ENCODE measurements around the gene PRPF40A.

PRPF40A gene

GRCh38 chr2:152609699-152610098 is 107.6 kb downstream of the PRPF40A start:
- ATAC-seq, result no peak
- TF ChIP-seq ZNF565 (CRISPR knock-in tag; conservative IDR thresholded peaks at IDR 0.05; ENCODE audit: low read depth), result no peak
- no peak for TF ChIP-seq ZNF8 (CRISPR knock-in tag; IDR thresholded peaks at IDR 0.05)
- no peak for TF ChIP-seq GLIS3 (CRISPR knock-in tag; IDR thresholded peaks at IDR 0.05)
- no peak for TF ChIP-seq OSR1 (CRISPR knock-in tag; IDR thresholded peaks at IDR 0.05)

DNA sequence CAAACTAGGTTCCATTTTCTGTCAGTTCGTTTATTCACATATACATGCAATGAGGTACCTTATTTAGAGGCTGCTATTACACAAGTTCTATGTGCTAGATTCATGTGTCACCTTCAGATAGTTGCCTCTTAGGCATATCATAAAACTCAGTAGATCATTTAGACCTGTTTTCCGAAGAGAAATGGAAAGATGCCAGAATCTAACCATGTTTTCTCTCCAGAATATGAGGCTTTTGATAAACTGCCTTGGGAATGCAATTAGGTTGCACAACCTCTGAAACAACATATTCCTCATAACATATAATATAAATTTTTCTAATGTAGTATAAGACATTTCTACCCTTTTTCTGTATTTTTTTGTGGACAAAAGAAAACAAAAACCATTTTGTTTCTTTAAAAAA is 108.1 kb downstream of the PRPF40A start:
- ATAC-seq, result no peak
- TF ChIP-seq CSDC2 (CRISPR knock-in tag; IDR thresholded peaks at IDR 0.05) (no peak), ISL1 (CRISPR knock-in tag; IDR thresholded peaks at IDR 0.05) (peak; percentile 75)

- TF ChIP-seq, protein P1, sequence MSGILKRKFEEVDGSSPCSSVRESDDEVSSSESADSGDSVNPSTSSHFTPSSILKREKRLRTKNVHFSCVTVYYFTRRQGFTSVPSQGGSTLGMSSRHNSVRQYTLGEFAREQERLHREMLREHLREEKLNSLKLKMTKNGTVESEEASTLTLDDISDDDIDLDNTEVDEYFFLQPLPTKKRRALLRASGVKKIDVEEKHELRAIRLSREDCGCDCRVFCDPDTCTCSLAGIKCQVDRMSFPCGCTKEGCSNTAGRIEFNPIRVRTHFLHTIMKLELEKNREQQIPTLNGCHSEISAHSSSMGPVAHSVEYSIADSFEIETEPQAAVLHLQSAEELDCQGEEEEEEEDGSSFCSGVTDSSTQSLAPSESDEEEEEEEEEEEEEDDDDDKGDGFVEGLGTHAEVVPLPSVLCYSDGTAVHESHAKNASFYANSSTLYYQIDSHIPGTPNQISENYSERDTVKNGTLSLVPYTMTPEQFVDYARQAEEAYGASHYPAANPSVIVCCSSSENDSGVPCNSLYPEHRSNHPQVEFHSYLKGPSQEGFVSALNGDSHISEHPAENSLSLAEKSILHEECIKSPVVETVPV (CRISPR knock-in tag; IDR thresholded peaks at IDR 0.05), result no peak
- TF ChIP-seq BACH2 (CRISPR knock-in tag; IDR thresholded peaks at IDR 0.05; ENCODE audit: borderline replicate concordance) (no peak), SNAI2 (CRISPR knock-in tag; IDR thresholded peaks at IDR 0.05) (no peak), ZNF565 (CRISPR knock-in tag; conservative IDR thresholded peaks at IDR 0.05; ENCODE audit: low read depth) (no peak), POU6F1 (CRISPR knock-in tag; IDR thresholded peaks at IDR 0.05; ENCODE audit: borderline replicate concordance, low read depth) (no peak), PPARA (CRISPR knock-in tag; IDR thresholded peaks at IDR 0.05; ENCODE audit: borderline replicate concordance) (no peak), ARNTL (CRISPR knock-in tag; IDR thresholded peaks at IDR 0.05; ENCODE audit: borderline replicate concordance, low read depth) (no peak), ZNF8 (CRISPR knock-in tag; IDR thresholded peaks at IDR 0.05) (no peak), ISL1 (CRISPR knock-in tag; IDR thresholded peaks at IDR 0.05) (no peak), CSDC2 (CRISPR knock-in tag; IDR thresholded peaks at IDR 0.05) (no peak), ZFP30 (CRISPR knock-in tag; IDR thresholded peaks at IDR 0.05) (no peak), RARB (CRISPR knock-in tag; IDR thresholded peaks at IDR 0.05) (no peak), ZC3H10 (CRISPR knock-in tag; IDR thresholded peaks at IDR 0.05) (no peak), OSR1 (CRISPR knock-in tag; IDR thresholded peaks at IDR 0.05) (no peak), TCF4 (CRISPR knock-in tag; IDR thresholded peaks at IDR 0.05; ENCODE audit: borderline replicate concordance) (no peak), CREB5 (CRISPR knock-in tag; IDR thresholded peaks at IDR 0.05; ENCODE audit: low read depth) (no peak), ZFP3 (CRISPR knock-in tag; IDR thresholded peaks at IDR 0.05) (no peak), PATZ1 (CRISPR knock-in tag; IDR thresholded peaks at IDR 0.05; ENCODE audit: borderline replicate concordance) (no peak)
- ATAC-seq, result no peak
These were observed 109.4 kb downstream of the PRPF40A start for GRCh38 chr2:152607793-152608300.

DNA sequence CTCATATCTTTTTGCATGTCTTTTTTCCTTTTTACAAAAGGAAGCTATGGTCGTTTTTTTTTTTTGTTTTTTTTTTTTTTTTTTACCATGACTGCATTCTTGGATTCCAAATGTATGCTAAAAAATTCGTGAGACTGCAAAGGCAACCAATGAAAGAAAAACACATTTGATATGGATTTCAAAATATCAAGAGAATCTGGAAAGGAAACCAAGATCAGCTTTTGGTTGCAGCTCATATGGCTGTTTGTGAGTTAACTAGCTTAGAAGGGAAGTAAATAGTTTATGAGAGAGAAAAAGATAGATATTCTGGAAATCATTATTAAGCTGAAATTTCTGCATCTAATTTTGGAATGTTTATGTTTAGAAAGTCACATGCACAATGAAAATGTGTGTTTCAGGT is 110.3 kb downstream of the PRPF40A start:
- ATAC-seq, result no peak
- no peak for TF ChIP-seq ZNF565 (CRISPR knock-in tag; conservative IDR thresholded peaks at IDR 0.05; ENCODE audit: low read depth)
- TF ChIP-seq BACH2 (CRISPR knock-in tag; IDR thresholded peaks at IDR 0.05; ENCODE audit: borderline replicate concordance), result no peak
- no peak for TF ChIP-seq ZNF8 (CRISPR knock-in tag; IDR thresholded peaks at IDR 0.05)
- TF ChIP-seq SNAI2 (CRISPR knock-in tag; IDR thresholded peaks at IDR 0.05), result no peak
- no peak for TF ChIP-seq PPARA (CRISPR knock-in tag; IDR thresholded peaks at IDR 0.05; ENCODE audit: borderline replicate concordance)
- no peak for TF ChIP-seq CSDC2 (CRISPR knock-in tag; IDR thresholded peaks at IDR 0.05)
- TF ChIP-seq ISL1 (CRISPR knock-in tag; IDR thresholded peaks at IDR 0.05), result no peak
- no peak for TF ChIP-seq CREB5 (CRISPR knock-in tag; IDR thresholded peaks at IDR 0.05; ENCODE audit: low read depth)
- TF ChIP-seq ZFP30 (CRISPR knock-in tag; IDR thresholded peaks at IDR 0.05), result no peak
- no peak for TF ChIP-seq TOX (CRISPR knock-in tag; IDR thresholded peaks at IDR 0.05; ENCODE audit: borderline replicate concordance)
- TF ChIP-seq TCF4 (CRISPR knock-in tag; IDR thresholded peaks at IDR 0.05; ENCODE audit: borderline replicate concordance), result no peak
- TF ChIP-seq ZFP3 (CRISPR knock-in tag; IDR thresholded peaks at IDR 0.05), result no peak
- no peak for TF ChIP-seq OSR1 (CRISPR knock-in tag; IDR thresholded peaks at IDR 0.05)
- no peak for TF ChIP-seq ZNF70 (CRISPR knock-in tag; IDR thresholded peaks at IDR 0.05)
